Left renal cortex interstitium (tissue), 4 donors: ENCODE results near the gene TPRA1. TPM values are rescaled to one million over a fixed set of nuclear protein-coding genes. Genes with fewer than 3 reads are reported as not detected.
"Not testable (repeated sequence)": the region's sequence is repeated elsewhere in the genome, so short reads cannot be mapped to it uniquely, and the experiment has no call there.

Experiments used
- DNase-seq, 4 donors: peaks; one replicate each; pipeline ENCODE4 v3.0.0-alpha.2; 2013; ENCODE audit warnings: low read depth in 4 of 4, low spot score in 2 of 4, missing footprints in 1 of 4
- polyA plus RNA-seq, 4 donors: library from polyadenylated mRNA; unstranded; fragments of 120-200 nt; gene quantifications; one replicate each; pipeline ENCODE4 v1.2.1, GENCODE V29; 2013; ENCODE audit not compliant: insufficient read length in 4 of 4

The TPRA1 gene
- polyA plus RNA-seq, 4 donors: 28.6 to 47.0 (median 40.7) TPM

DNA sequence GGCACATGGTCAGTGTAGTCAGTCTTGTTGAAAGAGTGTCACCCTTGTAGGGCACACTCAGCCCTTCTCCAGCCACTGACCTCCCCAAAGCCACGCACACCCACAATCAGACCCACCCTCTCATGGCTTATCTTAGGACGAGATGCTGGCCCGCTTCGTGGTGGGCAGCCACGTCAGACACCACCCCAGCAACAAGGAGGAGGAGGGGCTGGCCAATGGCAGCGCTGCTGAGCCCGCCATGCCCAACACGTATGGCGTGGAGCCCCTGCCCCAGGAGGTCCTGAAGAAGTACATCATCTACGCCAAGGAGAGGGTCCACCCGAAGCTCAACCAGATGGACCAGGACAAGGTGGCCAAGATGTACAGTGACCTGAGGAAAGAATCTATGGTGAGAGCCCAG, 28.4 kb upstream of the TPRA1 start:
- DNase-seq: no peak

GRCh38 chr3:127616836-127617605, 26.5 kb upstream of the TPRA1 start:
- DNase-seq: no peak

DNA sequence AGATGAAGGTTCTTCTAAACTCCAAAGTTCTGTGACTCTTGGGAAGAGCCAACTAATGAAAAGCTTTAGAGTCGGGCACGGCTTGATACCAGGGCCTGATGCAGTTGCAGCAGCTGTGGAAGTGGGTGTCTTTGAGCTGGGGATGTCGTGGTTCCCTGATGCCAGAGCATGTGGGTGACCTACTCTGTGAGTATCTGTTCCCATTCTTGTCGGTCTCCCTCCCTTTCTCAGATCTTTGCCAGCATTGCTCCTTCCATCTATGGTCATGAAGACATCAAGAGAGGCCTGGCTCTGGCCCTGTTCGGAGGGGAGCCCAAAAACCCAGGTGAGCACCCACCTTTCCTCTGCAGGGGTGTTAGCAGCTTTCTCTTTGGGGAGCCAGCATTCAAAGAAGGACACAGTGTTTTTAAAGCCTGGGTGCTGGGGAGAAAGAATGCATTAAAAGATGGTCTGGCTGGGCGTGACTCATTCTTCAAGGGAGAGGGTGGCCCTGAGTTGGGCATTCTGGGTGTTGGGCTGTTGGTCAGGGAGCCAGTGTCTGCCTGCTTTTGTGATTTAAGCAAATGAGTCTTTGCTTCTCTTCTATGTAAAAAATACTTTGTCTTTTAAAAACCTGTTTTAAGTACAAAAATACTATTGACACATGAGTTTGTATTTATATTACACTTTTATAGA, 25.2 kb upstream of the TPRA1 start:
- DNase-seq: no peak

- DNase-seq: no peak
Observed at GRCh38 chr3:127614928-127615589, 24.5 kb upstream of the TPRA1 start.

GRCh38 chr3:127613406-127613805, 22.9 kb upstream of the TPRA1 start:
- DNase-seq: no peak

DNA sequence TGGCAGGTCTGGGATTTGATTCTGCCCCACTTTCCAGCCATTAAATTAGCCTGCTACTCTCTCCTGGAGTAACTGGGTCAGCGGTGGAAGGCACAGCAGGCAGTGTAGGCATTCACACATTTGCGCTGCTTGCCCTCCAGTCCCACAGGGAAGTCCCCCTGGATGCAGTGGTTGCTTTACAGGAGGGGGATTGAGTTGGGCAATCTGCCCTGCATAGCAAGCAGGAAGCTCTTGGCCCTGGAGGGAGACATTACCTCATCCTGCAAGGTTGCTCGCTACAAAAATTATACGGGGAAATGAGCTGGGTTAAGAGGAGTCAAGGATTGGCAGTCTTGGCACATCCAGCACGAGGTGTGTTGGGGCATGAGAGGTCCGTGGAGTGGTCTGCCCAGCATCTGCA, 22.4 kb upstream of the TPRA1 start:
- DNase-seq: no peak

DNA sequence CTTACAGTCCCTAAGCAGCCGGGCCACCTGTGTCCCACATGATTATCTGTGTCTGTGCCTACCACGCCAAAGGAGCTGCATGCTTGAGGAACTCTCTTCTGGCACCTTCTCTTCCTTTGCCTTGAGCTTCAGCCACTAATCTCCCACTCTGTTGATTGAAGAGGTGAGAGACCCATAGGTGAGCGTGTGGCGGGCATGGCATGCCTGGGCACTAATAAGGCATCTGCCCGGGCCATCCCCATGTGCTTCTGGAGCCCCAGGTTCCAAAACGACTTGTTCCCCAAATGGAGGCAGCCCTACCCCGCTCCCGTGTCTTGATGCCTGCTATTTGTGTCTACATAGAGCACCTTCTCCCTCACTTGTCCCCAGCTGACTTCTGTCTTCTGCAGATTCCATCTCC, 20.7 kb upstream of the TPRA1 start:
- no peak for DNase-seq

DNA sequence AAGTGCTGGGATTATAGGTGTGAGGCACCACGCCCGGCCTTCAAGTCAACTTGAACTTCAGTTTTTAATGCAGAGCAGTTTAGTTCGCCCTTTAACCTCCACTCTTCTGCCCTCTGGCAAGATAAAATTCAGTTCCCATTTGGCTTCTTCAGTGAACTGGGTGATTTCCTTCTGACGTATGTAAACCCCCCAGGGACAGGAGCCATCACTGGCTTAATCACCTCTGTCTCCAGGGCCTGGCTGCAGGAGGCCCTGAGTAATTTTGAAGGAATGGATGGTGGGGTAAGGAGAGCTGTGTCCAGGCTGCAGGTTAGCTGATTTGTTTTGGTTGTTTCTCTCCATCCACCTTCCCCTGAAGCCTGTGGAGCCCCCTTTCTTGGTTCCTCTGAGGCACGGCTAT, 19.6 kb upstream of the TPRA1 start:
- DNase-seq: no peak

GRCh38 chr3:127608362-127608718, 17.8 kb upstream of the TPRA1 start:
- no peak for DNase-seq

DNA sequence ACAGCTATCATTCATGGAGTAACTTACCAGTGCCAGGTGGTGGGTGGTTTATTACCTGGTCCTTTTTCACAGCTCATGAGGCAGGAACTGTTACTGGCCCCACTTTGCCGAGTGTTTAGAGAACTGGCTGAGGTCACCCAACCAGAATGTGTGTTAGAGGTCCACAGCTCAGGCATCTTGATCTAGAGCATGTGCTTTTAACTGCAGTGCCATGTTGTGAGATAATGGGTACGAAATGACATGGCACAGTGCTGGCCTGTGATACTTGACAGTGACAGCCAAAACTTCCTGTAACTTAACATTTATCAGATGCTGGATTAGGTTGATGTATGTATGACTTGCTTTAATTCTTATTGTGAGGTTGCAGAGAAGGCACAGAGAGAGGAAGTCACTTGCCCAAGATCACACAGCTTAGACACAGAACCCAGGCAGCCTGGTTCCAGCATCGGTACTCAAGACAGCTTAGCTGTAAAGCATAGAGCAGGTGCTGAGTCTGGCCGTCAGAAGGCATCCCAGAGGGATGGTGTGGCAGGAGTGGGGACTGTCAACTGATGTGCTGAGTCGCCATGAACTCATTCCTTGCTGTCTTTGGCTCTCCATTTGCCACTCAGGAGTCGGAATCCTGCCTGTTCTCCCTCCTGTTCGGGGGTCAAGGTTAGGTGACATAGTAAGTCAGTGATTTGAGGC, 17.3 kb upstream of the TPRA1 start:
- DNase-seq: no peak

- no peak for DNase-seq
Observed at GRCh38 chr3:127606981-127607595, 16.6 kb upstream of the TPRA1 start.

DNA sequence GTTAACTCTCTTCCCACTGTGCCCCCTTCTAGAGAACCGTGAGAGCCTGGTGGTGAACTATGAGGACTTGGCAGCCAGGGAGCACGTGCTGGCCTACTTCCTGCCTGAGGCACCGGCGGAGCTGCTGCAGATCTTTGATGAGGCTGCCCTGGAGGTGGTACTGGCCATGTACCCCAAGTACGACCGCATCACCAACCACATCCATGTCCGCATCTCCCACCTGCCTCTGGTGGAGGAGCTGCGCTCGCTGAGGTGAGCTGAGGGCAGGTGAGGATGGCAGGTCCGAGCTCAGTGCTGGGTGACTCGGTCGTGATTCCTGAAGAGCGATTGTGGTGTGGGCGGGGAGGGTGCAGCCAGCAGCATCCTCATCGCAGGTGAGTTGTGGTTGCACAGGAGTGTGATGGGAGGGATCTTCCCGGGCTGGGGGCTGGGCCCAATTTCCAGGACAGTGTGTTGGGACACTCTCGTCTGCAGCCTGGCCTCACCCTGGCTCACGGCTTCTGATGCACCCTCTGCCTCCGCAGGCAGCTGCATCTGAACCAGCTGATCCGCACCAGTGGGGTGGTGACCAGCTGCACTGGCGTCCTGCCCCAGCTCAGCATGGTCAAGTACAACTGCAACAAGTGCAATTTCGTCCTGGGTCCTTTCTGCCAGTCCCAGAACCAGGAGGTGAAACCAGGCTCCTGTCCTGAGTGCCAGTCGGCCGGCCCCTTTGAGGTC, 15.7 kb upstream of the TPRA1 start:
- no peak for DNase-seq

DNA sequence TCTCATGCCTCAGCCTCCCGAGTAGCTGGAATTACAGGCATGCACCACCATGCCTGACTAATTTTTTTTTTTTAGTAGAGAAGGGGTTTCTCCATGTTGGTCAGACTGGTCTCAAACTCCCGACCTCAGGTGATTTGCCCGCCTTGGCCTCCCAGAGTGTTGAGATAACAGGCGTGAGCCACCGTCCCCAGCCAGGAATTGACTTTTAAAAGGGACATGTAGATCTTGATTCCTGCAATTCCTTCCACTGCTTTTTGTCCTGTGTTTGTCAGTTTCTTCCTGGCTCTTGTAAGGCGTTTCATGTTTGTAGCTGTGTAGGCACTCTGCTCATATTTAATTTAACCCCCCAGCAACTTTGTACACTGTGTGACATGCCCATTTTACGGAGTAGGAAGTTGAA, 15.0 kb upstream of the TPRA1 start:
- not testable (repeated sequence) for DNase-seq

GRCh38 chr3:127604546-127605165, 14.1 kb upstream of the TPRA1 start:
- no peak for DNase-seq

- DNase-seq: no peak
Observed at GRCh38 chr3:127604035-127604434, 13.5 kb upstream of the TPRA1 start.

DNA sequence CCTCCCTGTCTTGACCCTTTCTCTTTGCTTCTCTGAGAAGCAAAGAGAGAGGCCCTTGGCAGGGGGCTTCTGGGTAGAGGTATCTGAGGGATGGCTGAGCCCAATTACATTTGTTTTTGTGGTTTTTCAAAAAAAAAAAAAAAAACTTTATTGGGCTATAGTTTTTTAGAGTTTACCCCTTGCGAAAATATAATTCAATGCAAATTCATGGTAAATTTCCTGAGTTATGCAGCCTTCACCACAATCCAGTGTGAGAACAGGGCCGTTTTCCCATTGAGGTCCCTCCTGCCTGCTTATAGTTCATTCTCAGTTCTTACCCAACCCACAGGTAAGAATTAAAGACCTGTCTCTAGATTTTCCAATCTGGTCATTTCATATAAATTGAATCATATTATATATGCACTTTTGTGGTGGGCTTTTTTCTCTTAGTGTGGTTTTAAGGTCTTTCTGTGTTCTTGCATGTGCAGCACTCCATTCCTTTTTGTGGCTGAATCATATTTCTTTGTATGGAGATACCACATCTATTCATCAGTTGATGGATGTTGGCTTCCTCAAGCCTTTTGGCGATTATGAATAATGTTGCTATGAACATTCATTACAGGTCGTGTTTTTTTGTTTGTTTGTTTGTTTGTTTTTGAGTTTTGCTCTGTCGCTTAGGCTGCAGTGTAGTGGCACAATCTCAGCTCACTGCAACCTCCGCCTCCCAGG, 10.4 kb upstream of the TPRA1 start:
- no peak for DNase-seq

GRCh38 chr3:127598841-127599570, 8.5 kb upstream of the TPRA1 start:
- DNase-seq: no peak

DNA sequence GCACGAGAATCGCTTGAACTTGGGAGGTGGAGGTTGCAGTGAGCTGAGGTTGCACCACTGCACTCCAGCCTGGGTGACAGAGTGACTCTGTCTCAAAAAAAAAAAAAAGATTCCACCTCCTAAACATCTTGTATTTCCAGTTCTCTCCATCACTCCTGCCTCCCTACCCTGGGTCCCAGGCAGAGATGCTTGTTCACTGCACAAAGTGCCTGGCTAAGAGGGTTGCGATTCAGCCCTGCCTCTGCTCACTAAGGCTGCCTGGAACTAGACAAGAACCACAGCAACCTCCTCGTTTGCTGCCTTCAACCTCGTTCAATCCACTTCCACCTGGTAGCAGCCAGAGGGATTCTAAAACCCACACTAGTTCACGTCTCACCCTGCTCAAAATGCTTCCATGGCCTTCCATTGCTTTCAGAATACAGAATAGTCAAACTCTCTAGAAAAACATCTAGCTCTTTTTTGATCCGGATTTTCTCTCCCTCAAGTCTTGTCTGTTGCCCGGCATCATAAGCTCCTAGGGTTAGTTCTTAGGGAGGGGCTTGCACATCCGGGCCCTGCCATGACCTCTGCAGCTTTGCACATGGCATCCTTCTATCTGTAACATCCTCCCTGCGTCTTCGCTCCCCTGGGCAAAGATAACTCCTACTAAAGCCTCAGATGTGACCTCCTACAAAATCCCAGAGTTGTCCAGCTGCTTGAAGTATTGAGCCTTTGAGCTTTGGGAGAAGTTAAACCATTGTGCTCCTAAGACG, 6.7 kb upstream of the TPRA1 start:
- DNase-seq: no peak
